PC-9 (cell line): ENCODE results near the gene MCC.

Experiments used
- EZH2 ChIP-seq: fragments of 200-600 bp; sonication (generic); IDR thresholded peaks from 2 replicates; pipeline ENCODE4 v1.8.0; 2017; ENCODE audit warnings: antibody characterized with exemption, low read depth
- TF ChIP-seq, protein P1 (sequence below): fragments of 200-600 bp; sonication (generic); conservative IDR thresholded peaks from 2 replicates; pipeline ENCODE4 v1.6.1; 2017; ENCODE audit warnings: mixed run types, antibody characterized with exemption, mild to moderate bottlenecking, moderate library complexity

DNA sequence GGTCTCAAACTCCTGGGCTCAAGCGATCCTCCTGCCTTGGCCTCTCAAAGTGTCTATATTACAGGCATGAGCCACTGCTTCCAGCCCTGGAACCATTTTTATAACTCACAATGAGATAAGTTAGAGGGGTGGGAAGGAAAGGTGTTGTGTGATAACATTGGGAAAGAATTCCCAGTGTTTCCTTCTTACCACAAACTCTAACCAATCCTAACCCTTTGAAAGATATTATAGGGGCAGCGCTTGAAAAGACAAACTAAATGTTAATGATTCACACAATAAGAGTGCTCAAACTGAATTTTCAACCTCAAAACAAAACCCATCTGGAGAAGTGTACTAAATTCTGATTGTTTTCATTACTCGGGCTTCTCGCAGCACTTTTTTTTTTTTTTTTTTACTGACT, 163.2 kb downstream of the MCC start:
- TF ChIP-seq, protein P1, sequence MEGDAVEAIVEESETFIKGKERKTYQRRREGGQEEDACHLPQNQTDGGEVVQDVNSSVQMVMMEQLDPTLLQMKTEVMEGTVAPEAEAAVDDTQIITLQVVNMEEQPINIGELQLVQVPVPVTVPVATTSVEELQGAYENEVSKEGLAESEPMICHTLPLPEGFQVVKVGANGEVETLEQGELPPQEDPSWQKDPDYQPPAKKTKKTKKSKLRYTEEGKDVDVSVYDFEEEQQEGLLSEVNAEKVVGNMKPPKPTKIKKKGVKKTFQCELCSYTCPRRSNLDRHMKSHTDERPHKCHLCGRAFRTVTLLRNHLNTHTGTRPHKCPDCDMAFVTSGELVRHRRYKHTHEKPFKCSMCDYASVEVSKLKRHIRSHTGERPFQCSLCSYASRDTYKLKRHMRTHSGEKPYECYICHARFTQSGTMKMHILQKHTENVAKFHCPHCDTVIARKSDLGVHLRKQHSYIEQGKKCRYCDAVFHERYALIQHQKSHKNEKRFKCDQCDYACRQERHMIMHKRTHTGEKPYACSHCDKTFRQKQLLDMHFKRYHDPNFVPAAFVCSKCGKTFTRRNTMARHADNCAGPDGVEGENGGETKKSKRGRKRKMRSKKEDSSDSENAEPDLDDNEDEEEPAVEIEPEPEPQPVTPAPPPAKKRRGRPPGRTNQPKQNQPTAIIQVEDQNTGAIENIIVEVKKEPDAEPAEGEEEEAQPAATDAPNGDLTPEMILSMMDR: no peak
- TF ChIP-seq EZH2: no peak
